HG02588 (cell line): ENCODE measurements around the gene CFAP97D1.

Experiments used
- ATAC-seq: cut with Tn5 transposase; IDR thresholded peaks from one replicate; pipeline ENCODE4 v1.9.1; 2021; ENCODE audit warnings: mild to moderate bottlenecking, moderate library complexity; ENCODE audit not compliant: unreplicated experiment

The CFAP97D1 gene

GRCh38 chr17:43780135-43780534 lies at the start of gene CFAP97D1:
Gene CFAP97D1 (plus strand): TSS chr17:43780435. CDS start chr17:43780463, 28 bp downstream.
- ATAC-seq = no peak

GRCh38 chr17:43732958-43733357 lies 47.3 kb upstream of the CFAP97D1 start:
- ATAC-seq = no peak

- no peak for ATAC-seq
These were observed 46.3 kb upstream of the CFAP97D1 start for GRCh38 chr17:43733956-43734355.

- no peak for ATAC-seq
These were observed 45.9 kb upstream of the CFAP97D1 start for GRCh38 chr17:43734376-43734775.

GRCh38 chr17:43736389-43736788 lies 43.8 kb upstream of the CFAP97D1 start:
- ATAC-seq = no peak

GRCh38 chr17:43737722-43738121 lies 42.5 kb upstream of the CFAP97D1 start:
- ATAC-seq = no peak

GRCh38 chr17:43740541-43740940 lies 39.7 kb upstream of the CFAP97D1 start:
- no peak for ATAC-seq

- no peak for ATAC-seq
These were observed 38.6 kb upstream of the CFAP97D1 start for GRCh38 chr17:43741636-43742035.

GRCh38 chr17:43745541-43745940 lies 34.7 kb upstream of the CFAP97D1 start:
- ATAC-seq = no peak

- ATAC-seq = no peak
These were observed 30.1 kb upstream of the CFAP97D1 start for GRCh38 chr17:43750153-43750552.

- no peak for ATAC-seq
These were observed 26.6 kb upstream of the CFAP97D1 start for GRCh38 chr17:43753493-43754129.

GRCh38 chr17:43754947-43755346 lies 25.3 kb upstream of the CFAP97D1 start:
- no peak for ATAC-seq

GRCh38 chr17:43755389-43755875 lies 24.8 kb upstream of the CFAP97D1 start:
- no peak for ATAC-seq

GRCh38 chr17:43756201-43756600 lies 24.0 kb upstream of the CFAP97D1 start:
- no peak for ATAC-seq

- ATAC-seq = no peak
These were observed 23.0 kb upstream of the CFAP97D1 start for GRCh38 chr17:43757171-43757660.

- ATAC-seq = no peak
These were observed 22.1 kb upstream of the CFAP97D1 start for GRCh38 chr17:43758086-43758485.

GRCh38 chr17:43758497-43759174 lies 21.6 kb upstream of the CFAP97D1 start, which contains the start of gene SOST:
Gene SOST (minus strand): TSS chr17:43758791. CDS start chr17:43758741, 50 bp downstream.
- ATAC-seq = no peak

- ATAC-seq = no peak
These were observed 20.4 kb upstream of the CFAP97D1 start for GRCh38 chr17:43759836-43760235.

GRCh38 chr17:43760254-43760852 lies 19.9 kb upstream of the CFAP97D1 start:
- ATAC-seq = no peak

GRCh38 chr17:43766413-43767052 lies 13.7 kb upstream of the CFAP97D1 start:
- no peak for ATAC-seq

GRCh38 chr17:43767053-43767712 lies 13.1 kb upstream of the CFAP97D1 start:
- no peak for ATAC-seq
